Sigmoid colon (tissue), 4 donors: ENCODE results near the gene RBM47.

Experiments used
- CTCF ChIP-seq, 4 experiments: fragments of 450-650 bp in 3 of 4; fragments of 200-600 bp in 1 of 4; IDR thresholded peaks; one replicate each; pipeline ENCODE4 v1.5.1; 2016 to 2019; ENCODE audit warnings: antibody characterized with exemption in 4 of 4, mild to moderate bottlenecking in 3 of 4, moderate library complexity in 2 of 4
- EP300 ChIP-seq, 4 donors: sonication (generic); formaldehyde crosslinking; IDR thresholded peaks; one replicate each; pipeline ENCODE4 v1.6.1; 2017; ENCODE audit warnings: antibody characterized with exemption in 4 of 4
- POLR2A ChIP-seq, 2 donors: fragments of 450-650 bp; IDR thresholded peaks; one replicate each; pipeline ENCODE4 v1.6.1; 2016; ENCODE audit warnings: antibody characterized with exemption in 2 of 2, mild to moderate bottlenecking in 2 of 2, moderate library complexity in 2 of 2
- POLR2AphosphoS5 ChIP-seq, 4 donors: sonication (generic); formaldehyde crosslinking; IDR thresholded peaks; one replicate each; pipeline ENCODE4 v1.6.1; 2017; ENCODE audit warnings: antibody characterized with exemption in 4 of 4

DNA sequence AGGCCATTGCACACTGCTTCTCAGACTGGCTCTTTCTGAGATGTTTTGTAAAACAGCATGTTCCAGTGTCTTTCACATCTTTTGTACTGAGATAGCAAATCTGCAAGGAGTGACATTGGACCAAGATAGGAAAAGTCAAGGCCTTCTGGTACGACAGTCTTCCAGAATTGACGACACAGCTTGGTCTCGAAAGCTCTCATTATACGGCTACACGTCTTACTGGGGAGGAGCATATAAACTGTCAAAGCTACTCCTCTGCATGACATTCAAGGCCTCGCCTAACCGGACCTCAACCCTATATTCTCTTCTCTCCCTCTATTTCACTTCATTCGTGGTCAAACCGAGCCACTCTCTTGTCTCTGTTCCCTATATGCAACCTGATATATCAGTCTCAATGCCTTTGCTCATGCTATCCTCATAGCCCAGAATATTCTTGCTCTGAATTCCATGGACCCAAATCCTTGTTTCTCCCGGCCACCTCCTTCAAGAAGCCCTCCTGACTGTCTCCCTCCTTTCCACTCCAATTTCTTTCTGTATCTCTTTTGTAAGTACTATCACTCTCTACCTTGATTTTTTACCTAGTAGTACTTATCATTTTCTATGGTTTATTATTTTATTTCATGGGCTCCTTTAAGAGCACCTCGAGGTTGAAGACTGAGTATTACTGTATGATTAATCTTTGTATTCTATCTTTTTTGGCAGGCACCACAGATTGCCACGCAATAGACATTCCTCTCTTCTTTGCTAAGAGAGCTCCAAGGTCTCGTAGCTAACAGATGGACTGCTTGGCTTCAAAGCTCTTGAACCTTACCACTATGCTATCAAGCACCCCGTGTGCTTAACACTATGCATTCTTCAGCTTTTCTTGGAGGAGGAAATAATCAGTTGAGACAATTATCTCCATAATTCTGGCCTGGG, 35.1 kb downstream of the RBM47 start:
- TF ChIP-seq POLR2A (IDR thresholded peaks at IDR 0.05) (no peak), CTCF (IDR thresholded peaks at IDR 0.05) (no peak), EP300 (IDR thresholded peaks at IDR 0.05) (no peak), POLR2AphosphoS5 (IDR thresholded peaks at IDR 0.05) (no peak)
